T-helper 2 cell treated with Interferon-gamma antibody and Interleukin-4, amounts not matched to agents 100 ng/mL and 5 ng/mL, for 36 hours (primary cell): ENCODE data around the gene FER1L5. TPM values are rescaled to one million over a fixed set of nuclear protein-coding genes. Genes with fewer than 3 reads are reported as not detected.
"Not testable (repeated sequence)": the region's sequence is repeated elsewhere in the genome, so short reads cannot be mapped to it uniquely, and the experiment has no call there.

Experiments used
- intact Hi-C: fragments of 100-400 bp; cut with micrococcal nuclease; formaldehyde crosslinking; loops from one replicate; pipeline ENCODE4 v1.15.1; 2023
- total RNA-seq: library from RNA; stranded (reverse); gene quantifications from 2 replicates; pipeline ENCODE4 v1.2.3, GENCODE V29; 2022

Gene FER1L5
- total RNA-seq, 1 donor from 2014 or later: not detected

GRCh38 chr2:96636551-96637171 is 5.9 kb upstream of the FER1L5 start:
- intact Hi-C loops: loop anchor here (1.0 to 5.0 kb wide), 4 partner anchors 19 to 369 kb away; partner anchors contain the start of genes ANKRD39, CIAO1 and TMEM127

GRCh38 chr2:96637385-96638143 is 5.0 kb upstream of the FER1L5 start:
- intact Hi-C loops: loop anchor here (1.0 to 5.0 kb wide), 8 partner anchors 20 to 370 kb away; partner anchors contain the start of genes ANKRD39, ARID5A, CIAO1 and CNNM3

GRCh38 chr2:96638144-96639121 is 4.1 kb upstream of the FER1L5 start, which contains the start of gene KANSL3:
TSS of gene KANSL3 (minus strand) at chr2:96638312. CDS start at chr2:96637135, 1,177 bp downstream.
- intact Hi-C loops: loop anchor here (1.0 to 5.0 kb wide), 7 partner anchors 102 to 371 kb away; partner anchors contain the start of genes ANKRD39, ARID5A, CIAO1 and CNNM3

GRCh38 chr2:96647681-96648080 is 5.1 kb downstream of the FER1L5 start:
- intact Hi-C loops: no loop called here

- intact Hi-C loops: no loop called here
Measured at GRCh38 chr2:96648306-96648930, 5.9 kb downstream of the FER1L5 start.

GRCh38 chr2:96649342-96649741 is 6.8 kb downstream of the FER1L5 start:
- intact Hi-C loops: no loop called here

- intact Hi-C loops: no loop called here
Measured at GRCh38 chr2:96651793-96652192, 9.2 kb downstream of the FER1L5 start.

GRCh38 chr2:96654791-96655190 is 12.2 kb downstream of the FER1L5 start:
- intact Hi-C loops: not testable (repeated sequence)

GRCh38 chr2:96655526-96655925 is 13.0 kb downstream of the FER1L5 start:
- intact Hi-C loops: no loop called here

GRCh38 chr2:96656540-96656939 is 14.0 kb downstream of the FER1L5 start:
- intact Hi-C loops: no loop called here

GRCh38 chr2:96661324-96661723 is 18.8 kb downstream of the FER1L5 start:
- intact Hi-C loops: no loop called here

GRCh38 chr2:96662360-96662759 is 19.8 kb downstream of the FER1L5 start:
- intact Hi-C loops: no loop called here

GRCh38 chr2:96663177-96663576 is 20.6 kb downstream of the FER1L5 start:
- intact Hi-C loops: no loop called here

GRCh38 chr2:96663829-96664228 is 21.3 kb downstream of the FER1L5 start:
- intact Hi-C loops: no loop called here

GRCh38 chr2:96664366-96664925 is 21.9 kb downstream of the FER1L5 start:
- intact Hi-C loops: no loop called here

GRCh38 chr2:96665083-96665569 is 22.6 kb downstream of the FER1L5 start:
- intact Hi-C loops: no loop called here

- intact Hi-C loops: not testable (repeated sequence)
Measured at GRCh38 chr2:96665717-96666116, 23.2 kb downstream of the FER1L5 start.

GRCh38 chr2:96668771-96669170 is 26.2 kb downstream of the FER1L5 start:
- intact Hi-C loops: no loop called here

- intact Hi-C loops: no loop called here
Measured at GRCh38 chr2:96669539-96670215, 27.1 kb downstream of the FER1L5 start.

- intact Hi-C loops: no loop called here
Measured at GRCh38 chr2:96679848-96680247, 37.3 kb downstream of the FER1L5 start.
